HG02610 (cell line): ENCODE results near the gene SAMD4B.

Experiments used
- ATAC-seq: cut with Tn5 transposase; IDR thresholded peaks from one replicate; pipeline ENCODE4 v1.9.1; 2021; ENCODE audit warnings: mild to moderate bottlenecking, moderate library complexity; ENCODE audit not compliant: unreplicated experiment

The SAMD4B gene

GRCh38 chr19:39420769-39421168 lies 78.5 kb downstream of the SAMD4B start:
- ATAC-seq: no peak

GRCh38 chr19:39422020-39422419 lies 79.8 kb downstream of the SAMD4B start:
- ATAC-seq: no peak

GRCh38 chr19:39423258-39424086 lies 81.3 kb downstream of the SAMD4B start:
- ATAC-seq: no peak

GRCh38 chr19:39424934-39425333 lies 82.7 kb downstream of the SAMD4B start:
- no peak for ATAC-seq

GRCh38 chr19:39425744-39426143 lies 83.5 kb downstream of the SAMD4B start:
- ATAC-seq: no peak

GRCh38 chr19:39426170-39426569 lies 83.9 kb downstream of the SAMD4B start:
- ATAC-seq: no peak

GRCh38 chr19:39427707-39428106 lies 85.5 kb downstream of the SAMD4B start:
- no peak for ATAC-seq

- ATAC-seq: no peak
Measured at GRCh38 chr19:39428283-39429112, 86.3 kb downstream of the SAMD4B start.

GRCh38 chr19:39430675-39431593 lies 88.7 kb downstream of the SAMD4B start:
- no peak for ATAC-seq

- no peak for ATAC-seq
Measured at GRCh38 chr19:39432677-39433025, 90.4 kb downstream of the SAMD4B start.

- no peak for ATAC-seq
Measured at GRCh38 chr19:39433480-39434079, 91.4 kb downstream of the SAMD4B start.

- ATAC-seq: no peak
Measured at GRCh38 chr19:39434123-39435076, 92.2 kb downstream of the SAMD4B start.
